HepG2 (cell line): ENCODE measurements around the gene GNL1. TPM values are rescaled to one million over a fixed set of nuclear protein-coding genes. Genes with fewer than 3 reads are reported as not detected.

Experiments used
- ATAC-seq: fragments of 200-7000 bp; cut with Tn5 transposase; 3 replicates; pipeline ENCODE4 v1.9.1; 2020; ENCODE audit warnings: mild to moderate bottlenecking, moderate library complexity
- BruUV-seq: library from RNA; stranded (reverse); fragments of 400-500 nt; replicated peaks from 2 replicates; lab custom pipeline; 2021; lab: Mats Ljungman, UMichigan
- CTCF ChIA-PET: fragments of 300-600 bp; formaldehyde crosslinking; extraction: SDS; loops from one replicate; lab custom pipeline; 2021; ENCODE audit warnings: low total read pairs, inconsistent platforms, low intra/inter-chr PET ratio; lab: Yijun Ruan, JAX
- POLR2A ChIA-PET: fragments of 350-600 bp; sonication (Branson Sonifier 250); formaldehyde crosslinking; loops from one replicate; lab custom pipeline; 2020; ENCODE audit warnings: antibody characterized with exemption, inconsistent platforms; lab: Yijun Ruan, JAX
- DNase-seq: peaks from one replicate; pipeline ENCODE4 v3.0.0-alpha.2; 2015; ENCODE audit warnings: low spot score
- FAIRE-seq: peaks from 3 replicates; lab custom pipeline; 2011; peaks lifted over from hg19 to GRCh38; lab: Jason Lieb, UNC
- H2AFZ ChIP-seq: one replicate; pipeline ENCODE4 v1.6.1; 2011; ENCODE audit warnings: low read length, inconsistent platforms
- H3K27ac ChIP-seq: fragments of 300-600 bp; 3 replicates; pipeline ENCODE4 v1.8.0; 2011; ENCODE audit warnings: mixed run types, mild to moderate bottlenecking, mixed read lengths, low read length, inconsistent platforms; ENCODE audit not compliant: insufficient read depth; ENCODE audit errors: extremely low read length
- H3K27me3 ChIP-seq, 2 experiments: fragments of 200-600 bp in 1 of 2; 2 replicates in 1 of 2; 3 replicates in 1 of 2; pipeline versions ENCODE4 v1.6.0 to v1.8.0; 2011; ENCODE audit warnings: low read length in 2 of 2, mild to moderate bottlenecking in 2 of 2, moderate library complexity in 2 of 2, inconsistent platforms in 1 of 2; ENCODE audit not compliant: insufficient read depth in 2 of 2, control insufficient read depth in 1 of 2
- H3K36me3 ChIP-seq, 2 experiments: fragments of 200-600 bp in 1 of 2; replicated peaks in 1 of 2; 2 replicates in 1 of 2; 3 replicates in 1 of 2; pipeline versions ENCODE4 v1.5.1 to v1.8.0; 2011; ENCODE audit warnings: low read length in 2 of 2, inconsistent platforms in 1 of 2; ENCODE audit not compliant: insufficient read depth in 2 of 2, control insufficient read depth in 1 of 2
- H3K4me1 ChIP-seq: 2 replicates; pipeline ENCODE4 v1.5.1; 2012; ENCODE audit warnings: low read length, inconsistent platforms; ENCODE audit not compliant: insufficient read depth
- H3K4me2 ChIP-seq: 2 replicates; pipeline ENCODE4 v1.6.0; 2011; ENCODE audit warnings: low read depth, low read length, inconsistent platforms
- H3K4me3 ChIP-seq, 3 experiments: fragments of 200-600 bp in 1 of 3; sonication (generic), shearing (Covaris generic) in 1 of 3; replicated peaks in 1 of 3; 2 replicates each; pipeline ENCODE4 v1.5.1; 2011 to 2016; ENCODE audit warnings: low read length in 3 of 3, inconsistent platforms in 2 of 3, low read depth in 2 of 3, mild to moderate bottlenecking in 2 of 3, control low read depth in 1 of 3, mixed read lengths in 1 of 3; ENCODE audit not compliant: insufficient read depth in 1 of 3
- H3K79me2 ChIP-seq: one replicate; pipeline ENCODE4 v1.6.1; 2011; ENCODE audit warnings: low read length, inconsistent platforms; ENCODE audit not compliant: insufficient read depth
- H3K9ac ChIP-seq: 2 replicates; pipeline ENCODE4 v1.6.0; 2011; ENCODE audit warnings: mild to moderate bottlenecking, low read depth, low read length, inconsistent platforms; ENCODE audit not compliant: insufficient read depth
- H3K9me3 ChIP-seq: 2 replicates; pipeline ENCODE4 v1.5.1; 2012; ENCODE audit warnings: mild to moderate bottlenecking, low read length
- H4K20me1 ChIP-seq: 2 replicates; pipeline ENCODE4 v1.6.0; 2011; ENCODE audit warnings: inconsistent platforms, mild to moderate bottlenecking, low read length, moderate library complexity; ENCODE audit not compliant: insufficient read depth
- ARHGAP35 ChIP-seq: sonication (generic); formaldehyde crosslinking; IDR thresholded peaks from 2 replicates; pipeline ENCODE4 v1.9.0; 2022; ENCODE audit warnings: mild to moderate bottlenecking, inconsistent platforms, moderate library complexity, missing genetic modification reagents, borderline replicate concordance
- MAFK ChIP-seq, 2 experiments: IDR thresholded peaks in 1 of 2; conservative IDR thresholded peaks in 1 of 2; 2 replicates each; pipeline ENCODE4 v1.6.1; 2011; ENCODE audit warnings: improper control_type of control experiment in 2 of 2, low read length in 2 of 2
- MXI1 ChIP-seq: IDR thresholded peaks from 3 replicates; pipeline ENCODE4 v1.6.1; 2012; ENCODE audit warnings: low read depth, low read length, inconsistent platforms, borderline replicate concordance
- PRDM4 ChIP-seq: sonication (generic); formaldehyde crosslinking; IDR thresholded peaks from 2 replicates; pipeline ENCODE4 v1.9.0; 2021; ENCODE audit warnings: missing genetic modification reagents, borderline replicate concordance
- RFXAP ChIP-seq: sonication (generic); formaldehyde crosslinking; IDR thresholded peaks from 2 replicates; pipeline ENCODE4 v1.4.0; 2020; ENCODE audit warnings: missing genetic modification reagents, borderline replicate concordance
- TRIM24 ChIP-seq: sonication (generic); formaldehyde crosslinking; IDR thresholded peaks from 2 replicates; pipeline ENCODE4 v1.8.0; 2022; ENCODE audit warnings: mild to moderate bottlenecking, missing genetic modification reagents
- ZNF687 ChIP-seq: sonication (generic); formaldehyde crosslinking; IDR thresholded peaks from 2 replicates; pipeline ENCODE4 v1.5.1; 2020; ENCODE audit warnings: mild to moderate bottlenecking, missing genetic modification reagents, moderate library complexity
- ZNF878 ChIP-seq: sonication (generic); formaldehyde crosslinking; IDR thresholded peaks from 2 replicates; pipeline ENCODE4 v1.8.1; 2023; ENCODE audit warnings: mild to moderate bottlenecking, missing genetic modification reagents, moderate library complexity
- WGBS: methylation state at CpG from one replicate; pipeline ENCODE4 v1.1.6; 2017; ENCODE audit warnings: low lambda C conversion rate; 5-methylcytosine and 5-hydroxymethylcytosine counted together
- in situ Hi-C: cut with HindIII; loops from 2 replicates; pipeline ENCODE4 v1.10.0; 2017; ENCODE audit warnings: low pct_unique_long_range_greater_than_20kb; ENCODE audit not compliant: extremely low pct_ligation_motif_present
- intact Hi-C: fragments of 100-400 bp; cut with micrococcal nuclease; formaldehyde crosslinking; loops from one replicate; pipeline ENCODE4 v1.10.0; 2022; ENCODE audit not compliant: unreplicated experiment
- polyA plus RNA-seq, 8 experiments: library from polyadenylated mRNA; depleted of rRNA in 3 of 8; stranded (reverse) in 7 of 8; unstranded in 1 of 8; fragments of >200 nt; fragmentation: Illumina TruSeq in 4 of 8; extraction: Trizol in 4 of 8; gene quantifications; 2 replicates each; pipeline versions ENCODE4 v1.2.1 to v1.2.3, GENCODE V29; 2011 to 2016; ENCODE audit warnings: low read depth in 4 of 8, missing spikeins in 1 of 8, mixed read lengths in 1 of 8; ENCODE audit not compliant: insufficient read depth in 1 of 8
- total RNA-seq, 5 experiments: library from RNA; depleted of rRNA; stranded (reverse); fragments of >200 nt; fragmentation: Illumina TruSeq; extraction: Trizol; gene quantifications; 2 replicates each; pipeline ENCODE4 v1.2.3, GENCODE V29; 2016; ENCODE audit warnings: low read depth in 1 of 5

The GNL1 gene
- total and polyA plus RNA-seq, 2 of the 13 experiments (the other 11 are each of a cell fraction or from before 2014, with no cell fraction given), result 35.0 to 55.6 TPM

GRCh38 chr6:30592287-30592686 is 36.0 kb upstream of the GNL1 start:
- Histone ChIP-seq H3K27me3 (no peaks in the 10 kb centered on the region), H3K4me2 (no peak overlapping the region), H3K9me3 (no peaks in the 10 kb centered on the region), H3K27ac (no peak overlapping the region), H2AFZ (no peak overlapping the region), H3K4me3 (no peak overlapping the region), H3K79me2 (no peaks in the 10 kb centered on the region), H3K36me3 (peaks cover 19 to 58% of the 10 kb centered on the region in 2 experiments), H3K4me1 (no peaks in the 10 kb centered on the region), H3K9ac (no peak overlapping the region), H4K20me1 (no peaks in the 10 kb centered on the region)
- POLR2A ChIA-PET, result interaction anchor here (1.0 to 1.3 kb wide), 4 partner anchors 9 to 22 kb away, joined by 3 to 5 read pairs (median 3); partner anchors contain the start of gene ABCF1
- CTCF ChIA-PET, result no interaction called here
- TSS peak; percentile 12 for BruUV-seq
- no peak for ATAC-seq
- in situ Hi-C loops, result no loop called here
- TF ChIP-seq TRIM24 (CRISPR knock-in tag), result no peak
- no peak for TF ChIP-seq PRDM4
- TF ChIP-seq ZNF878, result no peak
- TF ChIP-seq MAFK (conservative IDR thresholded peaks at IDR 0.05 in 1 of 2, IDR thresholded peaks at IDR 0.05 in 1 of 2; ENCODE audit: low read length in 2 of 2), result peak in 1 of 2 experiments; percentile 46; a peak in 1 of 4 replicates
- no peak for TF ChIP-seq ARHGAP35
- TF ChIP-seq RFXAP (CRISPR knock-in tag), result no peak
- TF ChIP-seq ZNF687 (CRISPR knock-in tag), result no peak
- no peak for TF ChIP-seq MXI1
- intact Hi-C loops, result no loop called here
- FAIRE-seq, result peak; percentile 28
- no peak for DNase-seq
- 96% methylated on average over 1 of the region's 1 CpG for WGBS
